ENCODE measurements around the gene ISLR.

ISLR gene

DNA sequence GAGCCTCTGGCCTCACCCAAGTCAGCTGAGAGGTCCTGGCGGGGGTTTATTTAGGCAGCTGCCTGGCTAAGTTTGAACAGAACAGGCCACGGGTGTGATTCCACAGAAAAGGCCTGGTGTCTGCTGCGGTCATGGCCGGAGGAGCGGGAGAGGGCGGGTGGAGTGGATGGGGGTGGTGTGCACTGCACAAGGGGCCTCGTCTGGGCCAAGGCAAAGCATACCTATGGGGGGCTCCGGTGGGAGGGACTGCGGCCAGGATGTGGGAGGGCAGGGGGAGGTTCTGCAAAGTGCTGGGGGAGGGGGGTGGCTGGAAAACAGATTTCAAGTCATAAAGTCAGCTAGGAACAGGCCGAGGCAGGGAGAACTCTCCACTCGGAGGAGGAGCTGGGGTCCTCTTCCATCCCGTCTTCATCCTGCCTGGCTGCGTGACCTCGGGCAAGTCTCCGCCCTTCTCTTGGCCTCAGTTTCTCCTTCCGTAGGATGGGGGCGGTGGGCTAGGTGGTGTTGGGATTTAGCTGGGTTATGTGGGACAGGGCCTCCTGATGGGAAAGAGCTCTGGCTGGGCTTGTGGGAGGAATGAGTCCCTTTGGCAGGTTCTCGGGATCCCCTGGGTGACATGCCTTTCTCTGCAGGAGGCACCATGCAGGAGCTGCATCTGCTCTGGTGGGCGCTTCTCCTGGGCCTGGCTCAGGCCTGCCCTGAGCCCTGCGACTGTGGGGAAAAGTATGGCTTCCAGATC is 878 bp downstream of the ISLR start:
- DNase-seq: no peak

DNA sequence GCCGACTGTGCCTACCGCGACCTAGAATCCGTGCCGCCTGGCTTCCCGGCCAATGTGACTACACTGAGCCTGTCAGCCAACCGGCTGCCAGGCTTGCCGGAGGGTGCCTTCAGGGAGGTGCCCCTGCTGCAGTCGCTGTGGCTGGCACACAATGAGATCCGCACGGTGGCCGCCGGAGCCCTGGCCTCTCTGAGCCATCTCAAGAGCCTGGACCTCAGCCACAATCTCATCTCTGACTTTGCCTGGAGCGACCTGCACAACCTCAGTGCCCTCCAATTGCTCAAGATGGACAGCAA is 1.4 kb downstream of the ISLR start:
- no peak for DNase-seq

DNA sequence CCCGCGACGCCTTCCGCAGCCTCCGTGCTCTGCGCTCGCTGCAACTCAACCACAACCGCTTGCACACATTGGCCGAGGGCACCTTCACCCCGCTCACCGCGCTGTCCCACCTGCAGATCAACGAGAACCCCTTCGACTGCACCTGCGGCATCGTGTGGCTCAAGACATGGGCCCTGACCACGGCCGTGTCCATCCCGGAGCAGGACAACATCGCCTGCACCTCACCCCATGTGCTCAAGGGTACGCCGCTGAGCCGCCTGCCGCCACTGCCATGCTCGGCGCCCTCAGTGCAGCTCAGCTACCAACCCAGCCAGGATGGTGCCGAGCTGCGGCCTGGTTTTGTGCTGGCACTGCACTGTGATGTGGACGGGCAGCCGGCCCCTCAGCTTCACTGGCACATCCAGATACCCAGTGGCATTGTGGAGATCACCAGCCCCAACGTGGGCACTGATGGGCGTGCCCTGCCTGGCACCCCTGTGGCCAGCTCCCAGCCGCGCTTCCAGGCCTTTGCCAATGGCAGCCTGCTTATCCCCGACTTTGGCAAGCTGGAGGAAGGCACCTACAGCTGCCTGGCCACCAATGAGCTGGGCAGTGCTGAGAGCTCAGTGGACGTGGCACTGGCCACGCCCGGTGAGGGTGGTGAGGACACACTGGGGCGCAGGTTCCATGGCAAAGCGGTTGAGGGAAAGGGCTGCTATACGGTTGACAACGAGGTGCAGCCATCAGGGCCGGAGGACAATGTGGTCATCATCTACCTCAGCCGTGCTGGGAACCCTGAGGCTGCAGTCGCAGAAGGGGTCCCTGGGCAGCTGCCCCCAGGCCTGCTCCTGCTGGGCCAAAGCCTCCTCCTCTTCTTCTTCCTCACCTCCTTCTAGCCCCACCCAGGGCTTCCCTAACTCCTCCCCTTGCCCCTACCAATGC is 2.0 kb downstream of the ISLR start:
- DNase-seq: no peak

DNA sequence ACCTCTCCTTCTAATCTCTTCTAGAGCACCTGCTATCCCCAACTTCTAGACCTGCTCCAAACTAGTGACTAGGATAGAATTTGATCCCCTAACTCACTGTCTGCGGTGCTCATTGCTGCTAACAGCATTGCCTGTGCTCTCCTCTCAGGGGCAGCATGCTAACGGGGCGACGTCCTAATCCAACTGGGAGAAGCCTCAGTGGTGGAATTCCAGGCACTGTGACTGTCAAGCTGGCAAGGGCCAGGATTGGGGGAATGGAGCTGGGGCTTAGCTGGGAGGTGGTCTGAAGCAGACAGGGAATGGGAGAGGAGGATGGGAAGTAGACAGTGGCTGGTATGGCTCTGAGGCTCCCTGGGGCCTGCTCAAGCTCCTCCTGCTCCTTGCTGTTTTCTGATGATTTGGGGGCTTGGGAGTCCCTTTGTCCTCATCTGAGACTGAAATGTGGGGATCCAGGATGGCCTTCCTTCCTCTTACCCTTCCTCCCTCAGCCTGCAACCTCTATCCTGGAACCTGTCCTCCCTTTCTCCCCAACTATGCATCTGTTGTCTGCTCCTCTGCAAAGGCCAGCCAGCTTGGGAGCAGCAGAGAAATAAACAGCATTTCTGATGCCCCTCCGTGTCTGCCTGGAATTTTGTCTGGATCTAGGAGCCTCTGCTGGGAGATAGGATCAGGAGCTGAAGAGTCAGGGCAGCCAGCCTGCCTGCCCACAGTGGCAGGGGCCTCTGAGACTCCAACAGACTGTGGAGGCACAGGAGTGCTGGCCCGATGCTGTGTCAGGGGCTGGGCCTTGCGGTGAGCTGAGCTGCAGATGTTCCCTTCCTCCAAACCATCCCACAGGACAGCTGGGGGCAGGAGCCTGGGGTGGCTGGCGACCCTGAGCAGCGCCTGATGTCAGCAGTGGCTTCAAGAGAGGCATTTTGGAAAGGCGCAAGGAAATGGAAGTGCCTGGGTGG is 3.0 kb downstream of the ISLR start:
- no peak for DNase-seq

DNA sequence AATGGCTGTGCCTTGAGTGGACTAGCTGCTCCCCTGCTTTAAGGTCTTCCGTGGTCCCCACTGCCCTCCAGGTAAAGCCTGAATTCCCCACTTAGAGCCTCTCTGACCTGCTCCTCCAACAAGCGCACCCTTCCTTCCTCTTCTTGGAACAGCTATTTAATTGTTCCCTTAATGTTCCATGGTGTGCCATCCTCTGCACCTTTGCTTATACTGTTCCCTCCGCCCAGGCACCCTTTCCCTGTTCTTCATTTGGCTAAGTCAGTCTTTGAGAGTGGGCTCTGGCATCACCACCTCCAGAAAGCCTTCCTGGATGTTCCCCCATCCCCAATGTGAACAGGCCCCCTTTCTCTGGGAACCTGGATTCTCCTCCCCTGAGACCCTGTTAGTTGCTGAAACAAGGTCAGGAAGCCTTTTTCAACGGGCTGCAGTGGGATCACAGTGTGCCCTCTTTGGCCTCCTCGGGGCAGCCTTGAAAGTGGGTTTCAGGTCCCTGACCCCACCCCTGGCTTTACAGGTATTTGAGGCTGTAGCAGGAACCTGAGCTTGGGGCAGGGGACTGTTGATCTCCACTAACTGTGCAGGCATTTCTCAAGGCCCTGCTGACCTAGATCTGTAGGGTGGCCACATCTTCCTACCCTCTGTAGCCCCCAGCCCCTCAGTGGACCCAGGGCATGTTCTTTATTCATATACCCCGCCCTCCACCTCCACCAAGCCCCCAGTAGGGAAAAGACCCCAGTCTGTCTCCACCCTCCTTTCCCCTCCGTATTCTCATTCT is 5.0 kb downstream of the ISLR start:
- no peak for DNase-seq

DNA sequence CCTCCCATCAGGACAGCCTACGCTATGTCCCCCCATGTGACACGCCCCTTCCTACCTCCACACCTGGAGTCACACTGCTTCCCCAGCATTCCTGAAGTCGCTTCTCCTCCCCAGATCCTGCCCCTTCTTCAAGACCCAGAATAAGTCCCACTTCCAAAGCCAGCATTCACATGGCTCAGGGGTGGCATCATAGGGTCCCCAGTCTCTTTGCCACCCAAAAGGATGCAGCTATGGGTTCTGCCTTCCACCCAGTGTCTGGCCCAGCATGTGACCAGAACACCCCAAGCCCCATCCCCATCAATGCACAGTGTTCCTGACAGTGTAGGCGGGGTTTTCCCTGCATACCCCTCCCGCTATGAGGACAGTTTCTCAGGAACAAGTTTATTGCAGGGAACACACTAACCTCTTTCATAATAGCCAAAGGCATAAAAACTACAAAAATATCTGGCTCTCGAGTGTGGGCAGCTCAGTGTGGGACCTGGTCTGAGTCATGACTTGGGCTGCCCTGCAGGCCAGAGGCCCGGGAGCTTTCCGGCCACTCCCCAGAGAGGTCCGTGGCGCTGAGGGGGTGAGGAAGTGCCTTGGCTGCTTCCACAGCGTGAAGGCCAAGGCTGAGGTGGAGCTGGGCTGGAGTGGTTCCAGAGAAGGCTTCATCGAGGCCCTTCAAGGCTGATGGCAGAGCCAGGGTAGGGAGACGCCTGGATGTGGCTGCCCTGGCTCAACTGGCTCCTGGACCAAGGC is 5.8 kb downstream of the ISLR start:
- DNase-seq: no peak

DNA sequence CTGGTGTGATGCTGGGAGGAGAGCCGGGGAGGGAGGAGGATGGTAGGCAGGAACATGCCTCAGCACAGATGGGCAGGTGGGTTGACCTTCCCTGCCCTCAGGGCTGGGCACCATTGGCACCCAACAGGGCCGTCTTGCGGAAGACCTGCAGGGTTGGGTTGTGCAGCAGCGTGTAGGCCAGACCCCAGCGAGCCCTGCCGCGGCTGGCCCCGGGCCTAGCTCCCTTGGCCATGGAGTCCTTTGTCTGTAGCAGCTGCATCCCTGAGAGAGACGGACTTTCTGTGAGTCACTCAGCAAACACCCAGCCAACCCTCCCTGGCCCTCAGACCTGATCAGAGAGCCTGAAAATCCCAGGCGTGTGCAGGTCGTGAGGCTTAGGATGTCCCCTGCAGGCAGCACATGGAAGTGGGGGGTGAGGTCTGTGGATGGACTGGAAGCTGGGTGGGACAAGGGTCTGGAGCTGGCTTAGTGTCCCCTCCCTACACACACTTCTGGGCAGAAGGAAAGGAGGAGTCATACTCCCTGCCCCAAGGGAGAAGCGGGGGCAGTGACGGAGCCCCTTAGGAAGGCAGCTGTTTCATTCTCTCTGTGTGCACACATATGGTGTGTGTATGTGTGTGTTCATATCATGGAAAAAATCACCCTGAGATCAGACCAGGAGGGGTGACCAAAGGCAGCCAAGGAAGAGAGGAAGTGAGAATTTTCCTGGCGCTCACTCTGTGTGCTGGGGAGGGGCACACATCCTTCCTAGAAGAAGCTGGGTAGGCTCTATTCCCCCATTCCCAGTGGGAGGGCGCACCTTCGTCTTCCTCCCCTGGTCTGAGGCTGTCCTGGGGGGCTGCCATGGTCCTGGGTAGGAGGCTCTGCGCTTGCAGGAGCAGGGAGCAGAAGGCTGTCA is 6.7 kb downstream of the ISLR start:
- no peak for DNase-seq

DNA sequence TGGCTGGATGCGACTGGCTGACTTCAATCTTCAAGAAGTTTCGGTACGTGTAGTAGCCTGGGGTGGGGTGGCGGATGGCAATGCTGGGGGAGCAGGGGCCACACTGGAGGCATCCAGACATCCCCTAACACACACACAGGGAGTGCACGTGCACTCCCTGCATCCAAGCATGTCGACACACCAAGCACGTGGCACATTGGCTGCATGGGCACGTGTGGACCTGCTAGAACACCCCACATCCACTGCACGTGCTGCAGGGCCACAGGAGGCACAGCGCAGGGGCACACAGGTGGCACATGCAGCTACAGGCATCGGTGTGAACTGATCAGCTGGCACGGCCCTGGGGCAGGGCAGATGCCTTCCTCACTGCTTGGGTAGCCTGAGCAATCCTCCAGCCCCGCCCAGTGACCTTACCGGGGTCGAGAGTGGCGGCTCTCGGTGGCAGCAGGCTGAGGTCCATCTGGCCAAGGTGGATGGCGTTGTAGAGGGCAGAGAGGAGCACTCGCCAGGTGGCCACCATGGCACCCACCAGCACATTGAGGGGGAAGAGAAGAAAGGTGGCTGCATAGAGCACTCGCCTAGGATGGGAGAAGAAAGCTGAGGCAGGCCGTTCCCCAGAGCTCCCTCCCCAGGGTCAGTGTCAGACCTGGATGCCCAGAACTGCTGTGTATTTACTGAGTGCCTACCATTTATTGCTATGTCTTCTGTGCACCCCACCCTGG is 7.5 kb downstream of the ISLR start:
- DNase-seq: no peak

DNA sequence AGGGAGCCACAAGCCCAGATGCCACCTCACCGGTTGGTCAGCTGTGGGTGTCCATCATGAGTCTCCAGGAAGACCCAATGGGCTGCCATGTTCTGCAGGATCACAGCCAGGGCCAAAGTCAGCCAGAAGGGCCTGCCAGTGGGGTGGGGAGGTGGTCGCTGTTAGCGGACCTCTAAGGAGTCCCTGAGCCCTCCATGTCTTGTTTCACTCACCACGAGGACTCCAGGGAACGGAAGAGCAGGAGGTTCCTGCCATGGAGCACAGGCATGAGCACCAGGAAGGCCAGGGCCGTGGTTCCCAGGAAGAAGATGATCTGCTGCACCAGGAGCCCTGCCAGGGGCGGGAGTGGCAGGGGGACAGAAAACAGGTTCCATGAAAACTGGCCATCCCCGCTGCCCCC is 8.6 kb downstream of the ISLR start:
- no peak for DNase-seq

DNA sequence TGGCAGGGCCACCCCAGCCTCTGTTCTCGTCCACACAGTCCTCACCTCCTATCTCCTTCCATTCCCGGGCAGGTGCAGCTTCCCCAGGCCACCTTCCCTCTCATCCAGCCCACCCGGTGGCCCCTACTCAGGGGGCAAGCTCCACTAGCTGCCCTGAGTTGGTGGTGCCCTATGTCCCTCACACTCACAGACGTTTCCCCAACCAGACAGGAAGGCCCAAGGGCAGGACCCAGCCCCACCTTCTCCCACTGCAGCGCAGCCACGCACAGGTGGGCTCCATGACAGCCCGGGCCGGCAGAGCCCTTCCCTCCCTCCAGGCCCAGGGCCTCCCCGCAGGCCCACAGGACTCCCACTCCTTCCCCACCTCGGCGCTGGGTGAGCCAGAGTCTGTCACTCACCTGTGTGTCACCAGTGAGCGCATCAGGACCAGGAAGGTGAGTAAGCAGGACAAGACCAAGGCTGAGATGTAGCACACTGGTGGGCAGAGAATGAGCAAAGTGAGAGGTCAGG is 11.1 kb downstream of the ISLR start:
- no peak for DNase-seq

DNA sequence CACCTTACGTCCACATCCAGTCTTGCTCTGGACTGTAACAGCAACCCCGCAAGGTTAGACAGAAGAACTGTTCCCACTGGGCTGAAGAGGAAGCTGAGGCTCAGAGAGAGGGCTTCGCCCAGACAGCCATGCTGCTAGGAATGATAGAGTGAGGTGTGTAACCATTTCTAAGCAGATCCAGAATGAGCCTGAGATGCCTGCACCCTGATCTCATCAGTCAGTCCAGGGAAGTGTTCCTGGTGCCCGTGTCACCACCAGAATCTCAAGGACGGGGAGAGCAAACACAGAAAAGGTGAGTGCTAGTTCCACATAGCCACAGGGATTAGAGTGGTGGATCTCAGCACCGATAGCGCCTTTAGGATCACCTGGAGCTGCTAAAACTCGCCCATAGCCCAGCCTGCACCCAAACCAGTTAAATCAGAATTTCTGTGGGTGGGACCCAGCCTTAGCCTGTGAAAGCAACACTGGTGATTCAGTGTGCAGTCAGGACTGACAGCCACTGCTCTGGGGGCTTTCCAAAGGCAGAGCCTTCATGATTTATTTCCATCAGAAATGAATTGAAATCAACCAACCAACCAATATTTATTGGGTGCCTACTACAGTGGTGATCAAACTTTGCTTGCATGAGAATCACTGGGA is 12.3 kb downstream of the ISLR start:
- no peak for DNase-seq

DNA sequence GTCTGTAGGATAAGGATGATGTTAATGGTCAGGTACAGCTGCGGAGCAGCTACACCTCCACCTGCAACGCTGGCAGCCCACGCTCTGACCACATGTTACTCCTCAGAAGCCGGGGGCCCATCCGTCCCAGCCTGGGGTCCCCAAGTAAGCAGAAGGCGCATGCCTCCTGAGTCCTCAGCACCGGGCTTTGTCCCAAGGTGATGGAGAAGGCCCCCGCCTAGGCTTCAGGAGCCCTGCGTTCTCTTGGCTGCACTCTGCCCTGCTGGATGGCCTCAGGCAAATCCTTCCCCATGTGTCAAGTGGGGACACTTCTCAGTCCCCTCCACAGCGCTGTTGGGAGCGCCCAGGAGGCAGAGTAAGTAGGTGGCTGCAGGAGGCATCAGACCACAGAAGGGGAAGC is 14.7 kb downstream of the ISLR start:
- DNase-seq: no peak

DNA sequence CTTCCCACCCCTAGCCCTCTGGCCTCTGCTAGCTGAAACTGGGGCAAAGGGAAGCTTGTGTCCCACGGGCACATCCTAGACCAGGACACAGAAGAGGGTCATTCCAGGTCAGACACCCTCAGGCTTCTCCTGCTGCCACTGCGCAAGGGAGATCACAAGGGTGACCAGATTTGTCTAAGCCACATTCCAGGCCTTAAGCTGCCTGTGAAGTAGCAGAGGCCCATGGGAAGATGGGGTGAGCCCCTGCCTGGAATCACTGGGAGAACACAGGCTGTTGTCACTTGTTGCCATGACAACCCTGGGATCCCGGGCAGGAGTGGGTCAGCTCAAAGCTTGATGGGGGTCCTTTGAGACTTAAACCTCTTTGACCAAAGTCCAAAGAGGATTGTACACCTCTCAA is 18.3 kb downstream of the ISLR start:
- DNase-seq: no peak

DNA sequence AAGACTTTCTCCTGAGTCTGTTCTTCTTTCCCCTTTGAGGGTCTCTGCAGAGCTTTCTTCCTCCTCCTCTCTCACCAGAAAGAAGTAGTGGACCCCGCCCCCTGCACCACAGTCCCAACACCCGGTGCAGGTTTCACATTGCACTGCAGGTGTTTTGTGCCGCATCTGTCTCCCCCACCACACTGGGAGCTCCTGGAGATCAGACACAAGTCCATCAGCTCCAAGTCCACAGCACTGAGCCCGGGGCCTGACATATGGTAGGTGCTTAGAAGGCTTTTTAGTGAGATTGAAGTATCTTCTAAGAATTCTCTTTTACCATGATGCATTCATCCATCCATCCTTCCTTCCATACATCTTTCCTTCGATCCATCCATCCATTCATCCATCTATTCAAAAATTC is 19.2 kb downstream of the ISLR start:
- DNase-seq: no peak

DNA sequence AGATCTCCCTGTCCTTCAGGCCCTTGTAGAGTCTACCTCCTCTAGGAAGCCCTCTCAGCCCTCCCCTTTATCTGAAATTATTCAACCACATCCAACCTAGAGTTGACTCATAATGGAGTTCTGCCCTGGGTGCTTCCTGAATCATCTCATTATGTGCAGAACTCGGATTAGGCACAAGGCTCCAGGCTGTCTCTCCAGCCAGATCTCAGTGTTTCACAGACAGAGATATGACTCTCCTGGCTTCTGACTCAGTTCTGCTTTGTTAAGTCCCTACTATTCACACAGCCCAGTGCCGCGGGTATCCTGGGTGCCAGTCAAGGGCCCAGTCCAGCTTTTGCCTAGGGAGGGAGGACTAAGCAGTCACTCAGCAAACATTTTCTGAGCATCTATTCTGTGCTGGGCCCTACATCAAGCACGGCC is 19.8 kb downstream of the ISLR start:
- no peak for DNase-seq

DNA sequence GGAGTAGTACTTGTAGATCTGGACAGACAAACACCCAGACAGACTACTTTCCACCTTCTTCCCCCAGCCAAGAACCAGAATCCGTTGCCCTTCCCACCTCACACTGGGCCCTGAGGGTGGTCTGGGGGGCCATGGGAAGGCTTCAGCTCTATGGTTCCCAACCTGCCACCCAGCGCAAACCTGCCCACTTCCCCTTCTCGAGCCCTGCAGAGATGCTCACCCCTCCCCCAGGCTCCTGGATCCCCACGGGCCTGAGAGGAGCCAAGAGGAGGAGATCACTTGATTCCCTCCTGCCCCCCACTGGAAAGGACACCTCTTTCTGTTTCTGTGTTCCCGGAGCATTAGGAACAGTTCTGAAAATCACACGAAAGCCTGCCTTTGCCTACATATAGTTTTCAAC is 20.4 kb downstream of the ISLR start:
- DNase-seq: no peak

DNA sequence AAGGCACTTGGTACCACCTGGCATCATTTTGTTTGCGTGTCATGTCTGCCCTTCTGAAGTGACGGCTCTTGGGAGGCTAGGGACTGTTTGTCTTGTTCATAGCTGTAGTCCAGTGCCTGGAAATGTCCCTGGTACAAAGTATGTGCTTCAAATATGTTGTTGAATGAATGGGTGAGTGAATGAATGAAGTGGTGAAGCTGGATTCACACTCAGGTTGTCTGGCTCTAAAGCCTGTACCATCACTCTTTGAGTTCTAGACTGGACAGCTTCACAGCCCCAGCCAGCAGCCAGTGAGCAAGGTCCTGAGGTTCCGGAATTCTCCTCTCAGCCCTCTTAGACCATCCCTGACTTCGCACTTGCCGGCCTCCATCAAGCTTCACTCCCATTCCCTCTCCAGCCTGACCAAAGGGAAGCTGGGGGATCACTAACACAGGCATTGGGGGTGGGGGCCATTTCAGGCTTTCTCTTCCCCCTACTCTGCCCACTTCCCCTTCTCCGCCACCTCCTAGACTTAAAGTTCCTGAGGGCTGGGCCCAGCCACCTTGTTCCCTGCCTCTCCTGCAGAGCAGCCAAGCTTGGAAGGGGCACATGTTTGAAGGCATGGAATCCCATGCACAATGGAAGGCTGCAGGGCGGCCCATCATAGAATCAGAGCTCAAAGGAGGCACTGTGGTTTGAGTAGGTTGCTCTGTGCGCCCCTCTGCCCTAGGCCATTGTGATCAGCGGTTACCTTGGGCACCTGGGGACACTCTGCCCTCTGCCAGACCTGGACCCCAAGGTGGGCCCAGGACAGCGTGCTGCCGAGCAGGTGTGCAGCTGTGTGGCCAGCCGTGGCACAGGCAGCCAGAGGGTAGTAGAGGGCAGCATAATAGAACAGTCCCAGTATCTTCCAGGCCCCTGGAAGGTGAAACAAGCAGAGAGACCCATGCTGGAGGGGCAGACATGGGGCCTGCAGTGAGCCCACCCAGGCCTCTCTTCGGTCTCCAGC is 21.4 kb downstream of the ISLR start:
- no peak for DNase-seq

DNA sequence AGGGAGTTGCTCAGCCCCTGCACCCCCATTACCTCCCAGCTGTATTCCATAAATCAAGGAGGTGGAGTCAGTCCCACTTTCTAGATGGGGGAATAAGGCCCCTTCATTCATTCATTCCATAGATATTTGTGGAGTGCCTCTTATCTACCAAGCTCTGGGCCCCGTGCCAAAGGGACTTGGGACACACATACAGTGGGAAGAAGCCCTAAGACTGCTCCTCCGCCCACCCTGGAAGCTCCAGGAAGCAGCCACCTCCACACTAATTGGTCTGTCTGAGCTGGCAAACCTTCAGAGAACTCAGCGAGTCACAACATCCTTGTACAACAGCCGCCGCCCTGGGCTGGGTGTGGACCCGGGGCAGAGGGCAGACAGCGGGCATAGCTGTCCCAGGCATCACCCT is 22.7 kb downstream of the ISLR start:
- DNase-seq: no peak
